Fibroblast of lung (primary cell): ENCODE measurements around the gene FBN3. TPM values are rescaled to one million over a fixed set of nuclear protein-coding genes. Genes with fewer than 3 reads are reported as not detected.
"Not testable (repeated sequence)": the region's sequence is repeated elsewhere in the genome, so short reads cannot be mapped to it uniquely, and the experiment has no call there.

Experiments used
- DNase-seq, 2 donors: peaks; one replicate each; pipeline versions ENCODE4 v3.0.0 to v3.0.0-alpha.2; 2010; ENCODE audit warnings: low read depth in 2 of 2
- H2AFZ ChIP-seq: 2 replicates; pipeline ENCODE4 v1.5.1; 2012; ENCODE audit warnings: low read length, control low read depth, inconsistent platforms
- H3K27ac ChIP-seq: 2 replicates; pipeline ENCODE4 v1.5.1; 2011; ENCODE audit warnings: low read length, control low read depth; ENCODE audit not compliant: insufficient read depth
- H3K27me3 ChIP-seq: 2 replicates; pipeline ENCODE4 v1.5.1; 2011; ENCODE audit warnings: mild to moderate bottlenecking, low read length; ENCODE audit not compliant: control insufficient read depth, insufficient read depth
- H3K36me3 ChIP-seq: 2 replicates; pipeline ENCODE4 v1.5.1; 2011; ENCODE audit warnings: low read length; ENCODE audit not compliant: control insufficient read depth, insufficient read depth
- H3K4me1 ChIP-seq: 2 replicates; pipeline ENCODE4 v1.5.1; 2011; ENCODE audit warnings: low read length; ENCODE audit not compliant: control insufficient read depth, insufficient read depth; ENCODE audit errors: extremely low read depth
- H3K4me2 ChIP-seq: 2 replicates; pipeline ENCODE4 v1.5.1; 2011; ENCODE audit warnings: low read length, control low read depth; ENCODE audit not compliant: insufficient read depth; ENCODE audit errors: extremely low read depth
- H3K4me3 ChIP-seq, 4 experiments: fragments of 200-600 bp in 1 of 4; sonication (generic) in 1 of 4; replicated peaks in 1 of 4; 2 replicates each; pipeline ENCODE4 v1.5.1; 2011 to 2016; ENCODE audit warnings: low read length in 4 of 4, low read depth in 3 of 4, mild to moderate bottlenecking in 3 of 4, control low read depth in 2 of 4, inconsistent platforms in 1 of 4, mixed read lengths in 1 of 4; ENCODE audit not compliant: insufficient read depth in 1 of 4; ENCODE audit errors: control extremely low read depth in 1 of 4
- H3K79me2 ChIP-seq: 2 replicates; pipeline ENCODE4 v1.5.1; 2012; ENCODE audit warnings: mild to moderate bottlenecking, low read length, inconsistent platforms; ENCODE audit not compliant: control insufficient read depth, insufficient read depth
- H3K9ac ChIP-seq: 2 replicates; pipeline ENCODE4 v1.5.1; 2011; ENCODE audit warnings: mild to moderate bottlenecking, low read length, control low read depth; ENCODE audit not compliant: insufficient read depth
- H3K9me3 ChIP-seq: 2 replicates; pipeline ENCODE4 v1.5.1; 2012; ENCODE audit warnings: low read depth, low read length; ENCODE audit not compliant: control insufficient read depth, insufficient read depth
- H4K20me1 ChIP-seq: 2 replicates; pipeline ENCODE4 v1.5.1; 2011; ENCODE audit warnings: low read length; ENCODE audit not compliant: control insufficient read depth, insufficient read depth; ENCODE audit errors: extremely low read depth
- CTCF ChIP-seq, 2 donors: IDR thresholded peaks in 1 of 2; conservative IDR thresholded peaks in 1 of 2; 1 replicate in 1 of 2; 2 replicates in 1 of 2; pipeline ENCODE4 v1.5.1; 2011 to 2012; ENCODE audit warnings: low read length in 2 of 2, control low read depth in 1 of 2, inconsistent platforms in 1 of 2, low read depth in 1 of 2, mild to moderate bottlenecking in 1 of 2
- EZH2 ChIP-seq: IDR thresholded peaks from 2 replicates; pipeline ENCODE4 v1.5.1; 2012; ENCODE audit warnings: low read length, control low read depth, mild to moderate bottlenecking; ENCODE audit errors: missing control alignments
- polyA plus RNA-seq, 2 donors: library from polyadenylated mRNA; depleted of rRNA in 1 of 2; stranded (reverse) in 1 of 2; unstranded in 1 of 2; fragments of >200 nt; gene quantifications; 2 replicates each; pipeline ENCODE4 v1.2.1, GENCODE V29; 2011 to 2012; ENCODE audit warnings: missing spikeins in 1 of 2
- total RNA-seq: library from RNA; depleted of rRNA; stranded (reverse); fragments of >200 nt; gene quantifications from 2 replicates; pipeline ENCODE4 v1.2.1, GENCODE V29; 2014

FBN3 gene
- total and polyA plus RNA-seq, 2 donors (not counting 1 experiment from before 2014, with no cell fraction given), result under 0.01 TPM; not detected in 1

GRCh38 chr19:8167985-8168384 lies 18.6 kb upstream of the FBN3 start:
- Histone ChIP-seq H4K20me1 (no peaks in the 10 kb centered on the region), H3K4me3 (no peak overlapping the region), H3K4me2 (no peak overlapping the region), H3K36me3 (no peaks in the 10 kb centered on the region), H3K9me3 (no peaks in the 10 kb centered on the region), H3K27me3 (no peaks in the 10 kb centered on the region), H3K79me2 (no peaks in the 10 kb centered on the region), H3K27ac (no peak overlapping the region), H3K9ac (no peak overlapping the region), H2AFZ (no peak overlapping the region), H3K4me1 (no peaks in the 10 kb centered on the region)
- TF ChIP-seq CTCF (conservative IDR thresholded peaks at IDR 0.05 in 1 of 2, IDR thresholded peaks at IDR 0.05 in 1 of 2; ENCODE audit: low read depth in 1 of 2, low read length in 2 of 2), result no peak
- TF ChIP-seq EZH2, result no peak
- DNase-seq, result no peak

GRCh38 chr19:8163759-8164158 lies 14.4 kb upstream of the FBN3 start:
- Histone ChIP-seq H3K4me2 (no peak overlapping the region), H3K79me2 (no peaks in the 10 kb centered on the region)
- no peak for TF ChIP-seq EZH2
- no peak for TF ChIP-seq CTCF (conservative IDR thresholded peaks at IDR 0.05 in 1 of 2, IDR thresholded peaks at IDR 0.05 in 1 of 2; ENCODE audit: low read depth in 1 of 2, low read length in 2 of 2)

GRCh38 chr19:8161135-8161646 lies 11.8 kb upstream of the FBN3 start:
- Histone ChIP-seq H3K4me1 (no peaks in the 10 kb centered on the region), H3K9me3 (no peaks in the 10 kb centered on the region), H3K27ac (no peak overlapping the region), H2AFZ (no peak overlapping the region), H3K4me3 (no peak overlapping the region), H3K36me3 (no peaks in the 10 kb centered on the region), H3K27me3 (no peaks in the 10 kb centered on the region), H4K20me1 (no peaks in the 10 kb centered on the region), H3K4me2 (no peak overlapping the region), H3K79me2 (no peaks in the 10 kb centered on the region), H3K9ac (no peak overlapping the region)
- no peak for TF ChIP-seq EZH2
- TF ChIP-seq CTCF (conservative IDR thresholded peaks at IDR 0.05 in 1 of 2, IDR thresholded peaks at IDR 0.05 in 1 of 2; ENCODE audit: low read depth in 1 of 2, low read length in 2 of 2), result no peak
- peak; percentile 17 to 18 for DNase-seq

More at GRCh38 chr19:8163759-8164158, 14.4 kb upstream of the FBN3 start:
- Histone ChIP-seq H3K4me1 (no peaks in the 10 kb centered on the region), H3K36me3 (no peaks in the 10 kb centered on the region), H3K4me3 (no peak overlapping the region), H4K20me1 (no peaks in the 10 kb centered on the region), H2AFZ (no peak overlapping the region), H3K9ac (no peak overlapping the region), H3K27ac (no peak overlapping the region), H3K27me3 (no peaks in the 10 kb centered on the region), H3K9me3 (no peaks in the 10 kb centered on the region)
- peak in 1 of 2 donors; percentile 73 for DNase-seq

- not testable (repeated sequence) for H3K9me3 ChIP-seq, H3K4me3 ChIP-seq, H3K9ac ChIP-seq, H3K27ac ChIP-seq, DNase-seq, H3K27me3 ChIP-seq, H3K4me2 ChIP-seq, H3K4me1 ChIP-seq, H2AFZ ChIP-seq, H3K36me3 ChIP-seq, H3K79me2 ChIP-seq, H4K20me1 ChIP-seq
These were observed 9.9 kb upstream of the FBN3 start for GRCh38 chr19:8159322-8159721.
